Mucosa of stomach (tissue), 1 donor: ENCODE measurements around the gene ZNF324B.
"Not testable (repeated sequence)": the region's sequence is repeated elsewhere in the genome, so short reads cannot be mapped to it uniquely, and the experiment has no call there.

ENCODE experiments used
- H3K27me3 ChIP-seq: one replicate; pipeline ENCODE4 v1.7.0; 2013; ENCODE audit warnings: mild to moderate bottlenecking, low read length; ENCODE audit not compliant: control insufficient read depth, insufficient read depth
- H3K36me3 ChIP-seq: one replicate; pipeline ENCODE4 v1.7.0; 2013; ENCODE audit warnings: low read length; ENCODE audit not compliant: control insufficient read depth, insufficient read depth
- H3K4me1 ChIP-seq: one replicate; pipeline ENCODE4 v1.7.0; 2013; ENCODE audit warnings: mild to moderate bottlenecking, low read length; ENCODE audit not compliant: control insufficient read depth, insufficient read depth
- H3K4me3 ChIP-seq: one replicate; pipeline ENCODE4 v1.7.0; 2013; ENCODE audit warnings: low read length
- H3K9ac ChIP-seq: one replicate; pipeline ENCODE4 v1.7.0; 2013; ENCODE audit warnings: mild to moderate bottlenecking, low read length, moderate library complexity
- H3K9me3 ChIP-seq: one replicate; pipeline ENCODE4 v1.7.0; 2013; ENCODE audit warnings: mild to moderate bottlenecking, low read length, moderate library complexity; ENCODE audit not compliant: control insufficient read depth
- donor health status: Pancreatic carcinoma.

ZNF324B gene

DNA sequence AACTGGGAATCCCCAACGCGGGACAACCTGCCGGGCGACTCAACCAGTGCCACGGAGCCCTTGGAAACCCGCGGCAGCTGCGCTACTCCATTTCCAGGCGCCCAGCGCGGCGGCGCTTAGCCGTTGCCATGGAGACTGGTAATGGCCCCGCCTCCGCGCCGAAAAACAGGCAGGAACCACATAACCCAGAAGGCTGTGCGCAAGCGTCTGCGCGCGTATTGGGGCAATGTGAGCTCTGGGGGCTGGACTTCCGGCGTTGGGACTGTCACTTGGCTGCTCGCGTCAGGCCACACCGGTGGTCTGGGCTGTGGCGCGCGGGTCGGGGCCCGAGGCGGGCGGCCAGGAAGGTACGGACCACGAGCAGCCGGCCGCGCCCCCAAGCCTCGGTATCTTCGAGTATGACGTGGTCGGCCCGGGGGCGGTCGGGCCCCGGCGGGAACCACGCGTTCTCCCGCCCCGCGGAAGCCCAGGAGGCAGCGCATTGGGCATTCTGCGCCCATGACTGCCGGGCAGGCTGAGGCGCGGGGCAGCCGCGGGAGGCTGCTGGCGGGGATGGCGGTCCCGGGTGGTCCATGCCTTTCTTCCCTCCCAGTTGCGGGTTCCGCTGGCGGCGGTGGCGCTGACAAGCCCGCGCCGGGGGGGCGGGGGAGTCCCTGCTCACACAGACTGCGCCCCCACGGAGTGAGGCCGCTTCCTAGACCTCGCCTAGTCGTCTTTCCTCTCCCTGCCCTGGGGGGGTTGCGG is at the start of gene ZNF324B:
ZNF324B (plus strand) TSS at position 265 of the 744 bp plus-strand sequence. CDS start 2,080 bp downstream, outside the sequence.
- Histone ChIP-seq H3K4me1 (peaks cover 4% of the 10 kb centered on the region), H3K9ac (peak within 1 kb of the TSS; percentile 61)

DNA sequence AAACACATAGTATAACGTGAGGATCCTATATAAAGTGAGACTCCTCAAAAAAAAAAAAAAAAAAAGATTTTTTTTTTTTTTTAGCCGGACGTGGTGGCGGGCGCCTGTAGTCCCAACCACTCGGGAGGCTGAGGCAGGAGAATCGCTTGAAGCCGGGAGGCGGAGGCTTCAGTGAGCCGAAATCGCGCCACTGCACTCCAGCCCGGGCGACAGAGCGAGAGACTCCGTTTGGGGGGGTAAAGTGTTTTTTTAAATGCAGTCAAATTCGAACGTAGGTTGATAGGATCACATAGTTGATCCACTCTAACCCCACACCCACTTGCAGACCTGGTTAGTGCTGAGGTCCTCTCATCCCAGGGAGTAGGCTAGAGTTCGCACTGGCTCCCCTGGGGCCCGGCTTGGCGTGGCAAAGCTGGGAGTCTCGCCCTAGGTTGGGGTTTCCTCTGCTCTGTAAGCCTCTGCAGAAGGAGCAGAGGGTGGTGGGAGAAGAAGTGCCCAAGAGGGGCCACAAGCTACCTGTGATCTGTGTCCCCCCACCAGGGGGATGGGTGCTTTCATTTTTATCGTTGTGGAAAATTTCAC is 49.5 kb upstream of the ZNF324B start:
- Histone ChIP-seq H3K9me3 (no peaks in the 10 kb centered on the region), H3K36me3 (no peaks in the 10 kb centered on the region), H3K27me3 (peaks cover 13% of the 10 kb centered on the region), H3K9ac (peak overlapping the region; percentile 64), H3K4me1 (peaks cover 14% of the 10 kb centered on the region), H3K4me3 (no peak overlapping the region)

More for the DNA sequence above, at the start of gene ZNF324B:
- H3K36me3 ChIP-seq = no peaks in the 10 kb centered on the region
- H3K4me3 ChIP-seq = peak within 1 kb of the TSS; percentile 26
- peaks cover 7% of the 10 kb centered on the region for H3K27me3 ChIP-seq
- no peaks in the 10 kb centered on the region for H3K9me3 ChIP-seq

DNA sequence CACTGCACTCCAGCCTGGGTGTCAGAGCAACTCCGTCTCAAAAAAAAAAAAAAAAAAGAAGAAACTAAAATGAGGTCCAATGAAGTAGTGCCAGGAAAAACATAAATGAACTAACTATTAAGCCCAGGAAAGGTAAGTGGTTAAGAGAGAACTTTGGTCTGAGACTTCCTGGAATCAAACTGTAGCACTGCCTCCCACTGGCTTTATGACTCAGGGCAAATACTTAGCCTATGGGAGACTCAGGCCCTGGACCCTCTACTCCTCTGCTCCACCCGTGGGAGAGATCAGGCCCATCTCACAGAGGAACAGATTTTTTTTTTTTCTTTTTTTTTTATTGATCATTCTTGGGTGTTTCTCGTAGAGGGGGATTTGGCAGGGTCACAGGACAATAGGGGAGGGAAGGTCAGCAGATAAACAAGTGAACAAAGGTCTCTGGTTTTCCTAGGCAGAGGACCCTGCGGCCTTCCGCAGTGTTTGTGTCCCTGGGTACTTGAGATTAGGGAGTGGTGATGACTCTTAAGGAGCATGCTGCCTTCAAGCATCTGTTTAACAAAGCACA is 47.4 kb upstream of the ZNF324B start:
- not testable (repeated sequence) for H3K36me3 ChIP-seq

DNA sequence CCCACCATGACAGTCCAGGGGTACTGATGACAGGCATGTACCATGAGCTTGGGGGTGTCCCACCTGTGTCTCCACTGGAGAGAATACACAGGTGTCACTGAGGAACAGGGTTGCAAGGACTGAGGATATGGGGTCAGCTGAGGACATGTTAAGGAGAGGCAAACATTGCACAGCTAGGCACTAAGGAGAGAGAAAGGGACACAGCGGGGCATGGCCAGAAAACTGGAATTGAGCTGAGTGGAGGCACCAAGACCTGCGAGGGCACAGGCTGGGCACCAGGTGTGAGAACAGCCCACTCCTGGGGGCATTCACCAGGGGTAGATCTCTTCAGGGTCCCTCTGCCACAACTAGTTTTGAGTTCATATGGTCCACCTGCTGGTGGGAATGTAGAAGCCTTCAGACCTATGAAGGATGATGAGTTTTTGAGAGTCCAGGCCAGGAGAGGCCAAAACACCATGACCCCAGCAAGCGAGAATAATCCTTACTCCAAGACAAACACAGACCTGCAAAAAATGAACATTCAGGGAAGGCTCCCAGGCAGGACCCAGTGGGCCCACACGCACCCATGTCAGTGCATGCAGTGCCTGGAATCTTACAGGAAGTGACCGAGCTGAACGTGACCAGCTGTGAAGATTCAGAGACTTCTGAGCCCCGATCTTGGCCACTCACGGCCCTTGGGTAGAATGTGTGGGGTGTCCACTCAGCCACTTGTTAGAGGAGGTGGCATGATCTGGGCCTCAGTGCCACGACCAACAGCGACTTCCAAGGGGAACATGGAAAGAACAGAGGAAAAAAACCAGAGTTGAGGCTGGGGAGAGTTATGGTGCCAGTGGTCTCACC is 44.4 kb upstream of the ZNF324B start:
- Histone ChIP-seq H3K4me3 (peak overlapping the region; percentile 74), H3K9ac (peak overlapping the region; percentile 76), H3K27me3 (no peaks in the 10 kb centered on the region), H3K9me3 (no peaks in the 10 kb centered on the region), H3K36me3 (no peaks in the 10 kb centered on the region), H3K4me1 (peaks cover 24% of the 10 kb centered on the region)

More for the DNA sequence above, 47.4 kb upstream of the ZNF324B start:
- H3K9ac ChIP-seq, H3K9me3 ChIP-seq, H3K4me3 ChIP-seq, H3K27me3 ChIP-seq: not testable (repeated sequence)
- H3K4me1 ChIP-seq = peaks cover 24% of the 10 kb centered on the region

DNA sequence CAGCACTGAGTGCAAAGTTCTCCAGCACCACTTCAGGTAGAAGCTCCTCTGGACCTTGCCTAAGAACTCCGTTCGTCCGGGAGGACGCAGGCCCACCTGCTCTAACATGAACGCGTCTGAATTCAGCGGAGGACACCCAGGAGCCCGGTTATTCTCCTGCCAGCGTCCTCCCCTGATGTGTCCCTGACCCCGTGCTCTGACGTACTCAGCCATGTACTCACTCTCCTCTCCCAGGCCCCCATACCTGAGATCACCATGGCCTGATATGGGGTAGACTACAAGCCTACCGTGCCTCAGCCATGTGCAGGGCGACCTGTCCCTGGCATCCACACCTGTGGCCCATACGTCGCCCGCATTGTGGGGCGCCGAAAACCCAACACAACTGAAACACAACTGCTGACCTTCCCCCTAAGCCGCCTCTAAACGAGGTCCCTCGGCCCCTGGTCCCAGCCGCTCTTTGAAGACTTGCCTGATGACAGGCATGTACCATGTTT is 43.7 kb upstream of the ZNF324B start:
- Histone ChIP-seq H3K4me1 (peaks cover 22% of the 10 kb centered on the region), H3K4me3 (peak overlapping the region; percentile 74), H3K9ac (peak overlapping the region; percentile 76), H3K36me3 (no peaks in the 10 kb centered on the region), H3K9me3 (no peaks in the 10 kb centered on the region), H3K27me3 (no peaks in the 10 kb centered on the region)

DNA sequence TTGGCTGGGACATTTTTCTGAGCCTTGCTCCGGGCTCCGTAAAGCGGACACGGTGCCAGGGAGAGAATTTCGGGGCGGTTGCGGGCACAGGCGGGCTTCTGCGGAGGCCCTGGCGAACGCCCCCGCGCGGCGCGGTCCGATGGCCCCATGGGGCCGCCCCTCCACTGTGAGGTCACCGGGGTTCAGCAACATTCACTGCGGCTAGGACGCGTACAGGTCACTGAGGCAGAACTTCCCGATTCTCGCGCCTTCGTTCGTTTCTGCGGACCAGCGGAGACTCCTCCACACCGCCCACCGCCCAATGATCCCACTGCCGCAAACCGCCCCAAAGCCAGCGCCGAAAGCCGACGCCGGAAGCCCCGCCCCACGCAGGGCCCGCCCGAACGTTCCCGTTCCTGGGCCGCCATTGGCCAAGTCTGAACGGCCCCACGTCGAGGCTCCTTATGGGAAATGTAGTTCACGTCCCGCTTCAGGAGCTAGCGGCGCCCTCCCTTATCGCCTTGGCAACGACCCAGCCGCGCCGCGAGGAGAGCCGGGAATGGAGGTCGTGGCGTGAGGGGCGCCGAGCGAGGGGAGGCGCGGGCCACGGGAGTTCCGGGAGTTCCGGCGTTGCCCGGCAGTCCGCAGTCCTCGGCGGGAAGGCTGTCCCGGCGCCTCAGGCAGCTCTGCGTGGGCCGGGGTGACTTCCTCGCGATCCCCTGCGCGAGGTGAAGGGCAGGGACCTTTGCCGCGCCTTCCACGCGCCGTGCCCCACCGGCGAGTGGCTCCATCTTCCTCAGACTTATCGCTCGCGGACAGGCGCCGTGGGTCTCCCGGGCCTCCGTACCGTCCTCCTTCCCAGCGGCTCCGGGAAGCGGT is 43.0 kb upstream of the ZNF324B start, which contains the start of gene ZNF584:
ZNF584 (plus strand) TSS at position 498 of the 858 bp plus-strand sequence. CDS start 499 bp downstream, outside the sequence.
- H3K9me3 ChIP-seq = no peaks in the 10 kb centered on the region
- H3K27me3 ChIP-seq = no peaks in the 10 kb centered on the region
- peak within 1 kb of the TSS; percentile 76 for H3K9ac ChIP-seq
- H3K36me3 ChIP-seq = no peaks in the 10 kb centered on the region
- peak within 1 kb of the TSS; percentile 74 for H3K4me3 ChIP-seq
- peaks cover 22% of the 10 kb centered on the region for H3K4me1 ChIP-seq

DNA sequence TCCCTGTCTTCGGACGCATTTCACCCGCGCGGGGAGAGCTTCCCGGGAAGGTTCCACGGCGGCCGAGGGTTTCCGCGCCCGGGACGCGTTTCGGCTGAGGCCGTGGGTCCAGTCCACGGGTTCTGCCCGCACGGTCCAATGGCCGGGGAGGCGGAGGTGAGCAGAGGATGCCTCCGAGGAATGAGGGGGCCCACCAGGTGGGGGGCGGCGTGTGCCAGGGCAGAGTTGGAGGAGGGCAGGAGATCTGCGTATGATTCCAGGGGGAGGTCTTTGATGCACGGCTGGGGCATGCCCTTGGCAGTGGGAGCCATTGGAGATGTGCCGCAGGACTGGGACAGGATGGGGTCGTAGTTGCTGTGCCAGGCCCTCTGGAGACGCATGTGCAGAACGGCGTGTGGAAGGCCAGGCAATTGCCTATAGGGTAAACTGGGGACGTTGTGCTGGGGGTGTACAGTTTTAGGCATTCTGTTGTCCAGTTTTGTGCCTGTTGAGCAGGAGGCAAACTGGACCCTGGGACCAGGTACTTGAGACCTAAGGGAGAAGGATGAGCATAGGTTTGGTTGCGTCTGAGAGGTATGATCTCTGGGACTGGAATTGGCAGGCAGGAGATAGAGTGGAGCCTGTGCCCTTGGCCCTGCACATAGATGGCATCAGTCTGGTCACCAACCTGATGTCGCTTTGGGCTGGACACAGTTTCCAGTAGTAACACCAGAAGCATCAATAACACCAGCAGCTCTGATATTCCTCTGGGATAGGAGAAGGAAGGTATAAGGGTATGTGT is 42.2 kb upstream of the ZNF324B start:
- H3K9me3 ChIP-seq = no peaks in the 10 kb centered on the region
- H3K36me3 ChIP-seq = no peaks in the 10 kb centered on the region
- peak overlapping the region; percentile 74 for H3K4me3 ChIP-seq
- H3K27me3 ChIP-seq = no peaks in the 10 kb centered on the region
- peaks cover 22% of the 10 kb centered on the region for H3K4me1 ChIP-seq
- H3K9ac ChIP-seq = peak overlapping the region; percentile 76

DNA sequence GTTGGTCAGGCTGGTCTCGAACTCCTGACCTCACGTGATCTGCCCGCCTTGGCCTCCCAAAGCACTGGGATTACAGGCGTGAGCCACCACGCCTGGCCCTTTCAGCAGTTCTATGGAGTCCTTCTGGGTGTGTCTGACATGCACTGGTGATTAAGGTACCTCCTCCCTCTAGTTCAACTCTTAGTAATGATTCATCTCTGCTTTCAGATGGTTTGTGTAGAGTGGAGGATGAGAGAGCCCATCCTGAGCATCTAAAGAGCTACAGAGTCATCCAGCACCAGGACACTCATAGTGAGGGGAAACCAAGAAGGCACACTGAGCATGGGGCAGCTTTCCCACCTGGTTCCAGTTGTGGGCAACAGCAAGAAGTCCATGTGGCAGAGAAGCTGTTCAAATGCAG is 34.8 kb upstream of the ZNF324B start:
- Histone ChIP-seq H3K36me3 (peaks cover 11% of the 10 kb centered on the region), H3K4me3 (no peak overlapping the region), H3K9me3 (no peaks in the 10 kb centered on the region), H3K4me1 (no peaks in the 10 kb centered on the region), H3K27me3 (no peaks in the 10 kb centered on the region), H3K9ac (no peak overlapping the region)

DNA sequence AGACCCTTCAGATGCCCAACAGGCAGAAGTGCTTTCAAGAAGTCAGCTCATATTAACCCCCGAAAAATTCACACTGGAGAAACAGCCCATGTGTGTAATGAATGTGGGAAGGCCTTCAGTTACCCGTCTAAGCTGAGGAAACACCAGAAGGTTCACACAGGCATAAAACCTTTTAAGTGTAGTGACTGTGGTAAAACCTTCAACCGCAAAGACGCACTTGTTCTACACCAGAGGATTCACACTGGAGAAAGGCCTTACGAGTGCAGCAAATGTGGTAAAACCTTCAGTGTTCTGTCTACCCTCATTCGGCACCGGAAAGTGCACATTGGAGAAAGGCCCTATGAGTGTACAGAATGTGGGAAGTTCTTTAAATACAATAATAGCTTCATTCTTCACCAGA is 34.4 kb upstream of the ZNF324B start:
- H3K4me3 ChIP-seq = no peak overlapping the region
- H3K4me1 ChIP-seq = no peaks in the 10 kb centered on the region
- H3K36me3 ChIP-seq = peaks cover 11% of the 10 kb centered on the region
- H3K9ac ChIP-seq = no peak overlapping the region
- no peaks in the 10 kb centered on the region for H3K9me3 ChIP-seq
- no peaks in the 10 kb centered on the region for H3K27me3 ChIP-seq

DNA sequence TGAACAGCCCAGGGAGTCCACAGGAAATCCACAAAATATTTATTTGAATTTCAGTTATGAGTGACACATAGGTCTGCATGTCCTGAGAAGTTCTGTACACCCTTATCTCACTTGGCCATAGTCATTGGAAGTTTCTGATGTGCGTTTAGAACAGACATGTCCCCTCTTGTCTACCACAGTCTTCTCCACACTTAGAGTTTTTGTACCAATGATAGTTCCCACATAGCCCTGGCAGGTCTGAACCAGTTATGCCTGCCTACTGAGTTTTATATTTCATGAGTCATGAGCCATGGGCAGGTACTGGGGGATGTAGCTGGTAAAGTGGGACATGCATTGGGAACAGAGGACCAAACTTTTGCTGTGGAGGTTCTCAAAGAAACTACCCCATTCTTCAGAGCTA is 22.8 kb upstream of the ZNF324B start:
- Histone ChIP-seq H3K36me3 (peaks cover 10% of the 10 kb centered on the region), H3K4me3 (no peak overlapping the region), H3K9me3 (peaks cover 28% of the 10 kb centered on the region), H3K4me1 (no peaks in the 10 kb centered on the region), H3K9ac (no peak overlapping the region), H3K27me3 (no peaks in the 10 kb centered on the region)
